Caki2 (cell line): ENCODE measurements around the gene DHRS3. TPM values are rescaled to one million over a fixed set of nuclear protein-coding genes. Genes with fewer than 3 reads are reported as not detected.

ENCODE experiments used
- DNase-seq: peaks from one replicate; pipeline ENCODE4 v3.0.0-alpha.2; 2015; ENCODE audit warnings: low read depth
- in situ Hi-C: cut with HindIII; loops from 2 replicates; pipeline ENCODE4 v1.10.0; 2016; ENCODE audit warnings: low sequenced_read_pairs, low pct_unique_long_range_greater_than_20kb, mixed read lengths
- total RNA-seq: library from RNA; depleted of rRNA; stranded (reverse); fragments of >200 nt; shearing (Covaris generic); gene quantifications from 2 replicates; pipeline ENCODE4 v1.2.3, GENCODE V29; 2014; ENCODE audit warnings: low replicate concordance

Gene DHRS3
- total RNA-seq, 1 experiment from 2014 or later: 550 TPM

GRCh38 chr1:12551584-12551983 lies 66.4 kb downstream of the DHRS3 start:
- no peak for DNase-seq
- in situ Hi-C loops: no loop called here

DNA sequence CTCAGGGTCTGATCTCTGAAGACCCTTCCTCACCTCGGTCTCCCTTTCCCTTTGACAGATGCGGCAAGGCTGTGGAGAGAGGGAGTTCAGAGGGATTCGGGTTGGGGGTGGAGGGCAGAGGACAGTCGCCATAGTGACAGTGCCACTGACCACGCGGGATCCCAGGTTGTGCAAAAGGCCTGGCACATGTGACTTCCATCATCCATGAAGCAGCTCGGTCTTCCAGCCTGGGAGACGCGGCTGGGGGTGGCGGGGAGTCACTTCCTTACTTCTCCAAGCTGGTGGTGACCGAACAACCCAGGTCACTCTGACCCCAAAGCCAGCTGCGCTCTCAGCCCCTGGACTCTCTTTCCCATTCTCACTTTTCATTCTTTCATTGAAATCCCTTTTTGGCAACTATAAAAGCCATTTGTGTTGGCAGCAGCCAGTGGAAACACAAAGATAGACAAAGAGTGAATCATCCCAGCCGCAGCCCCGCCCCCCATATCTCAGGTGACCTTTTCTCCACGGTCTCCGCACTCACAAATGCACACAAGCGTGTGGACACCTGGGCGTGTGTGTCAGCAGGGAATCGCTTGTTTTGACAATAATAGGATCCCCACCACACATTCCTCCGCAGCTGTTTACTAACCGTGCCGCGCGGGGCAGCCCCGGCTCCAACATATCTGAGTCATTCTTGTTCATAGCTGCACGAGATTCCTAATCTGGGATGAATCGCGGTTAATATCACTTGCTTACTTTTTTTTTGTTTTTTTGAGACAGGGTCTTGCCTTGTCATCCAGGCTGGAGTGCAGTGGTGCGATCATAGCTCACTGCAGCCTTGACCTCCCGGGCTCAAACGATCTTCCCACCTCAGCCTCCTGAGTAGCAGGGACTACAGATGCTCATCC lies 68.3 kb downstream of the DHRS3 start:
- DNase-seq: peak; percentile 100
- in situ Hi-C loops: no loop called here

GRCh38 chr1:12548973-12549459 lies 69.0 kb downstream of the DHRS3 start:
- in situ Hi-C loops: no loop called here

DNA sequence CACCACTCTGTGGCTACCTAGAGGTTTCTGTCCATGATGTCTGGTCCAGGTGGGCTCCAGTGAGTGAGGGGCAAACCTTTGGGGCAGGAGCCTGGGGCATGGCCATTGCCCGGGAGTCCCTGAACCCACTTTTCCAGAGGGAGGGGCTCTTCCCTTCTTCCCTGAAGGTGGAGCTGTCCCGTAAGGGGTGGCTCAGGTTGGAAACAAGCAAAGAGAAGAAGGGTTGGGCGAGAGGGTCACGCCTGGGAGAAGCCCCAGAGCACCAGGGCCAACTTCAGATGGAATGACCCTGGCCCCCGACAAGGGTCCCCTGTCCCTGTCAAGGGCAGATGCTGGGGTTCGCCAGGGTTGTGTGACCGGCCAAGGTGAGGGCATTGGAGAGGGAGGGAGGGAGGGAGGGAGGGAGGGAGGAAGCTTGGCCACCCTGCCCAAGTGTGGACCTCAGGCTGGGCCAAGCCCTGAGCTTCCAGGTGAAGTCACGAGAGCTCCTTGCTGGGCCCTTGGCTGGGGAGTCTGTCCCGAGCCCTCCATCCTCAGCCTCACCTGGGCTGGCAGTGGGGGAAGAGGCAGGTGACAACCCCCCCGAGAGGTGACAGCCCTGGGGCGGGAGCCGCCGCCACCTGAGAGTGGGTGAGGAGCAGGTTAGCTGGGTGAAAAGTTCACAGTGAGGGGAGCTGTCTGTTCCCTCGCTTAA lies 69.6 kb downstream of the DHRS3 start:
- DNase-seq: no peak
- in situ Hi-C loops: no loop called here

More at GRCh38 chr1:12548973-12549459, 69.0 kb downstream of the DHRS3 start:
- peak; percentile 85 for DNase-seq

DNA sequence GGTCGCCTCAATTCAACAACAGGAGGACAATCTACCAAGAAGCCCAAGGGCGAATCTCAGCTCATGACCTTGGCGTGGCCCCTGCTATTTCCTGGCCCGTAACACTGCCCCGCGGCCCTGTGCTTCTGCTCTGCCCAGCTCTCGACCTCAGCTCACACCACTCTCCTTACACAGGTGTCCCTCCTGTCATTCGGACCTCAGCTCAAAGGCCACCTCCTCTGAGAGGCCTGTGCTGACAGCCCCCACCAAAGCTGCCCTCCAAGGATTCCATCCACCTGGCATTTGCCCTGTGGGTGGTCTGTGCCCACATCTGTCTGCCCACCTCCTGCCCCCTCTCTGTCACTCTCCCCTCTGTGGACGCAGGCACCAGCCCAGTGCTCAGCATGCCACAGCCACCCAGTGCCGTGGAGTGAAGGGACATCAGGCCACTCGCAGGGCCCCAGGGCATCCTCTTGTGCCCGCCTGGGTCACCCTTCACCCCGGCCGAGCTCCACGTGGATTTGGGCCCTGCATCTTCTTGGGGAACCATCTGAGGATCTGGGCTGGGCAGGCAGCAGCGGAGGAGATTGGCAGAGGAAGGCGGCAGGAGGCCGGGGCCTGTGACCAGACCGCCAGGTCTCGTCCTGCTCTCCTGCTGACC lies 70.3 kb downstream of the DHRS3 start:
- in situ Hi-C loops: no loop called here

DNA sequence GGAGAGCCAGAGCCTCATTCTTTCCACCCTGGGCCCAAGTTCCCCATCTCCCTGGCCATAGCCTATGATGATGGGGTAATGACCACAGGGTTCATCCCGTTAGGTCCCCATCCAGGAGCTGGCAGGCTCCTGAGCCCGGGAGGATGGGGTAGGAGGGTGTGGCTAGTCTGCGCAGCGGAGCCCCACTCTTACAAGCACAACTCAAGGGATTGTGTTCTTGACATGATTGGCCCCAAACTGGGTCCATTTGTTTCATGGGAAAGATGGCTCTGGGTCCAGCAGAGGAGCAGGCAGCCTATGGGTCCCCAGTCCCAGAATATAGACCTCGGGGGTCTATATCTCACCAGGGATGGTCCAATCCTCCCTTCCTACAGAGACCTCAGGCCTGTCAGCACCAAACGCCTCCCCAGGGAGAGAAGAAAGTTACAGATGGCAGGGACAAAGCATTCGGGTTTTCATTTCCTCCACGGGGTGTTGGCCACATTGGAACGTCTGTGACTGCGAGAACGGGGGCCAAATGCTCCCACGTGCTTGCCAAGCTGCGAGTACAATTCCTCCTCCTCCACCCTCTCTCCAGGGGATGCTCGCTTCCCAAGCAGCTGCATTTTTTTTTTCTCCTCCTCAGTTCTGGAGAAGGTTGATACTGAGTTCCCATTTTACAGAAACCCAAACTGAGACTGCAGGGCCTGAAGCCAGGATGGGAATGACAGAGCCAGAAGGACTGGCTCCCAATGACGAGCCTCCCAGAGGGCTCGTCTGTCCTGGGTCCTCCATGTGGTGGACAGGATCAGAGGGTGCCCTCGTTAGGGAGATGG lies 71.0 kb downstream of the DHRS3 start:
- in situ Hi-C loops: no loop called here
- DNase-seq: no peak

More for the DNA sequence above, 70.3 kb downstream of the DHRS3 start:
- DNase-seq: no peak

GRCh38 chr1:12544992-12545391 lies 73.0 kb downstream of the DHRS3 start:
- no peak for DNase-seq
- in situ Hi-C loops: no loop called here

GRCh38 chr1:12544357-12544756 lies 73.7 kb downstream of the DHRS3 start:
- in situ Hi-C loops: no loop called here
- DNase-seq: no peak

GRCh38 chr1:12543740-12544154 lies 74.3 kb downstream of the DHRS3 start:
- DNase-seq: peak; percentile 74
- in situ Hi-C loops: no loop called here

DNA sequence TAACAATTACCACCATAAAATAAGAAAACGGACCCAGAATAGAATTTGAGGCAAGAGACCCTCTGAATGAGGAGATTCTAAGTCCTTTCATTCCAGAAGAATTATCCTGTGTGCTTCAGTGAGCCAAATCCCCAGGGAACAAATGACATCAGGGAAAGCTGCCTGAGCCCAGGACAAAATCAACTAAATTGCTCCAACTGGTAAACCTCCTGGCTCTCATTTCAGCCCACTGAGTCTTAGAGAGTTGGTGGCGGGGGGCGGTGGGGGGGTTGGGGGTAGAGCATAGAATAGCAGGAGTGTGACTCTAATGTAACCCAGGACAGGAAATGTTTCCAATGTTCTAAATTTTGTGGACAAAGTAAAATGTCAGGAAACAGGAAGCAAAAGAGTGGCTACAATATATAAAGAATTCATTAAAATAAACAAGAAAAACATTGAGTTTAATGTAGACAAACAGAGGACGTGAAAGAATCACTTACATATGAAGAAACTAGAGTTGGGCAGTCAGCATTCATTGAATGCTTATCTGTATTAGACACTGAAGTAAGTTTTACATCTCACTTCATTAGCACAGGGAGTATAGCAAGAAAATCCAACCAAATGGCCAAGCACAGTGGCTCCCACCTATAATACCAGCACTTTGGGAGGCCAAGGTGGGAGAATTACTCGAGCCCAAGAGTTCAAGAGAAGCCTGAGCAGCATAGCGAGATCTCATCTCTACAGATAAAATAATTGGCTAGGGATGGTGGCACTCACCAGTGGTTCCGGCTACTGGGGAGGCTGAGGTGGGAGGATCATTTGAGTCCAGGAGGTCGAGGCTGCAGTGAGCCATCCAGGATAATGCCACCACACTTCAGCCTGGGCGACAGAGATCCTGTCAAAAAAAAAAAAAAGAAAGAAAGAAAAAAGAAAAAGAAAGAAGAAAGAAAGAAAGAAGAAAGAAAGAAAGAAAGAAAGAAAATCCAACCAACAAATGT lies 75.1 kb downstream of the DHRS3 start:
- no peak for DNase-seq
- in situ Hi-C loops: no loop called here

- in situ Hi-C loops: no loop called here
- DNase-seq: no peak
Measured at GRCh38 chr1:12542138-12542465, 75.9 kb downstream of the DHRS3 start.

- DNase-seq: peak; percentile 82
- in situ Hi-C loops: no loop called here
Measured at GRCh38 chr1:12541274-12542137, 76.5 kb downstream of the DHRS3 start.

DNA sequence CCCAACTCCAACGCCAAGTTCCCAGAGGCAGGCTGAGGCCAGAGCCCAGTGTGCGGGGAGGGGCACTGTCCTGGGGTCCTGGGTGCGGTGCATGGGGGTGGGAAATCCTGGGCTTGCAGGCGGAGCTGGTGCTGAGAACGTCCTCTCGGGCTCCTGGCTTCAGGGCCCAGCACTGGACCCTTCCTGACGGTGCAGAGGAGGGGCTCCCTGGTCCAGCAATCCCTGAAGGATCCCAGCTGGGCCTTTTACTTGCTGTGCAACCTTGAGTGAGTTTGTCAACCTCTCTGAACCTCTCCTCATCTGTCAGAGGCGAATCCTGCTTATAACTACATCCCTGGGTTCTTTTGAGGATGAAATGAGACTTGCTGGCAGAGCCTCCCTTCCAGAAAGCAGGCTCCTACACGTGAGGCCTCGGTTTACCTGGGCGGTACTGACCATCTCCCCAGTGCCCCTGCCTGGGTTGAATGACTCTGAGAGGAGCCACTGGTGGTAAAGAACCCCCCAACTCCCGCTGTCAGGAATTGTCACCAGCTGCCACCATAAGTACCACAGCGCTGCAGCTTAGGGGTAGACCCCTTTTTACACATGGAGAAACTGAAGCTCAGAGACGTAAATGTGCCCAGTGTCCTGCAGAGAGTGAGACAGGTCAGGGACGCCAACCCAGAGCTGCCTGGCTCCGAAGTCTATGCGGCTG lies 77.3 kb downstream of the DHRS3 start:
- in situ Hi-C loops: no loop called here
- DNase-seq: no peak

DNA sequence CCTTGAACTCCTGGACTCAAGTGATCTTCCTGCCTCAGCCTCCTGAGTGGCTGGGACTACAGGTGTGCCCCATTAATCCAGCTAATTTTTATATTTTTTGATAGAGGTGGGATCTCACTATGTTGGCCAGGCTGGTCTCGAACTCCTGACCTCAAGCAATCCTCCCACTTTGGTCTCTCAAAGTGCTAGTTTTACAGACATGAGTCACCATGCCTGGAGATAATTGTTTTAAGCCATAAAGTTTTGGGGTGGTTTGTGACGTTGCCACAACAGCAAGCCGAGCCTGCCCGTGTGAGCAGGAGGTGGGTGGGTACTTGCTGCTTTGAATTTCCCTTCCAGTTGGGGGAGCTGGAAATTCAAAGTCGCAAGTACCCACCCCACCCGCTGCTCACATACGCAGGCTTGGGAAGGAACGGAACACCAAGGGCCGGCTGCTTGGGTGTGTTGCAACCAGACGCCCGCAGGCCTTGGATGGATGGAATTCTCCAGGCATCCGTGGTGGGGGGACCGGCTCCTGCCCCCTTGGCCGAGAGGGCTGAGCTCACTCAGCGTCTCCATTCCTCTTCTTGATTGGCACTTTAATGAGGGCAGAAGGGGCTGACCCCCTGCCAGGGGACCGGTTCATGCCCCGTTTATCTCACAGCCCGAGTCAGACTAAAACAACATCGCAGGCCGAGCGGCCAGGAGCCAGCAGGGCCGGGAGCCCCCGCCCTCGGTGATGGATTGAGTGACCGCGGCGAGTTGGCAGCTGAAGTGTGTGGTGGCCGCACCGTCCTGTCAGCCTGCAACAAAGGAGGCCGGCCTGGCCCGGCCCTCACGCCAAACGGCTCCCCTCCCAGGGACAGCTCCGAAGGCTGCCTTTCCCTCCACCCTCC lies 78.1 kb downstream of the DHRS3 start:
- in situ Hi-C loops: no loop called here
- peak; percentile 99 for DNase-seq

GRCh38 chr1:12539320-12539704 lies 78.7 kb downstream of the DHRS3 start:
- in situ Hi-C loops: no loop called here
- DNase-seq: no peak
